Cardiac septum (tissue), 1 donor: ENCODE measurements around the gene SLCO1B3. TPM values are rescaled to one million over a fixed set of nuclear protein-coding genes. Genes with fewer than 3 reads are reported as not detected.

Source experiments
- DNase-seq: peaks from one replicate; pipeline ENCODE4 v3.0.0-alpha.2; 2020; ENCODE audit warnings: low spot score
- intact Hi-C: fragments of 100-400 bp; cut with DNase I; formaldehyde crosslinking; loops from one replicate; pipeline ENCODE4 v1.14.0; 2022
- total RNA-seq: library from RNA; stranded (reverse); fragmentation: NEBNext Ultra II Directional; extraction: Animal tissue kit (Norgen Biotek cat#: 25700); gene quantifications from one replicate; pipeline ENCODE4 v1.2.1, GENCODE V29; 2021
- donor health status: DM: no; HTN: no; CAD: no.

SLCO1B3 gene
- total RNA-seq, 1 donor from 2014 or later: not detected

GRCh38 chr12:20865873-20866272 is 55.4 kb downstream of the SLCO1B3 start:
- intact Hi-C loops: no loop called here
- DNase-seq: no peak

- DNase-seq: no peak
- intact Hi-C loops: no loop called here
Measured at GRCh38 chr12:20868277-20868676, 57.8 kb downstream of the SLCO1B3 start.

- DNase-seq: no peak
- intact Hi-C loops: no loop called here
Measured at GRCh38 chr12:20883288-20883687, 72.8 kb downstream of the SLCO1B3 start.

GRCh38 chr12:20885116-20885515 is 74.6 kb downstream of the SLCO1B3 start:
- intact Hi-C loops: no loop called here
- no peak for DNase-seq

- no peak for DNase-seq
Measured at GRCh38 chr12:20885552-20885951, 75.0 kb downstream of the SLCO1B3 start.

GRCh38 chr12:20917269-20917668 is 106.8 kb downstream of the SLCO1B3 start:
- intact Hi-C loops: no loop called here
- DNase-seq: no peak

More at GRCh38 chr12:20885552-20885951, 75.0 kb downstream of the SLCO1B3 start:
- intact Hi-C loops: no loop called here

GRCh38 chr12:20917819-20918218 is 107.3 kb downstream of the SLCO1B3 start:
- intact Hi-C loops: no loop called here
- DNase-seq: no peak

- no peak for DNase-seq
- intact Hi-C loops: no loop called here
Measured at GRCh38 chr12:20931894-20932293, 121.4 kb downstream of the SLCO1B3 start.

- intact Hi-C loops: no loop called here
- no peak for DNase-seq
Measured at GRCh38 chr12:20946732-20947131, 136.2 kb downstream of the SLCO1B3 start.

GRCh38 chr12:20950248-20950647 is 139.7 kb downstream of the SLCO1B3 start:
- DNase-seq: no peak
- intact Hi-C loops: no loop called here

- intact Hi-C loops: no loop called here
- DNase-seq: no peak
Measured at GRCh38 chr12:20963303-20963702, 152.8 kb downstream of the SLCO1B3 start.

GRCh38 chr12:20963762-20964161 is 153.3 kb downstream of the SLCO1B3 start:
- DNase-seq: no peak
- intact Hi-C loops: no loop called here

Other genes starting within 250 kb of the SLCO1B3 start
- gene SLCO1C1, start 115.4 kb upstream of the SLCO1B3 start, total RNA-seq: 1.8 TPM